AG10803 (cell line): ENCODE measurements around the gene PLPP7.

Source experiments
- DNase-seq: peaks from one replicate; pipeline ENCODE4 v3.0.0; 2010; ENCODE audit warnings: low read depth
- H3K4me3 ChIP-seq: 2 replicates; pipeline ENCODE4 v1.5.1; 2011; ENCODE audit warnings: mild to moderate bottlenecking, low read length, control low read depth
- TF ChIP-seq, protein P1 (sequence below): conservative IDR thresholded peaks from 2 replicates; pipeline ENCODE4 v1.5.1; 2011; ENCODE audit warnings: mild to moderate bottlenecking, low read length, control low read depth, inconsistent platforms

PLPP7 gene

DNA sequence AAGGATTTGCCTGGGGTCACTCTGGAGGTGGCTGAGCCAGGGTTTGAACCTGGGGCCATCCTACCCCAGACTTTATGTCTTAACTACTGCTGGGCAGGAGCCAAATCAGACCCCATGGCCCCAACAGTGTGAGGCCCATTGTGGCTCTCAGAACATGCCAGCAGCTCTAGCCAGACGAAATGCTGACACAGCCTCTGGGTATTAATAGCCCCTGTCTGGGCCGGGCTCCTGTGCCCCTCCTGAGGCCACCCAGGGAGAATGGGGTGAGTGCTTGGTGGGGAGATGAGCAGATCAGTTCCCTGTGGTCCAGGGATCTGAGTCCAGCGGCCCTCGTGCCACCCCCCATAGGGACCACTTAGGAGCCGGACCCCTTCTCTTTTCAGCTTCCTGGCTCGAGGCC lies 2.2 kb upstream of the PLPP7 start:
- TF ChIP-seq, protein P1, sequence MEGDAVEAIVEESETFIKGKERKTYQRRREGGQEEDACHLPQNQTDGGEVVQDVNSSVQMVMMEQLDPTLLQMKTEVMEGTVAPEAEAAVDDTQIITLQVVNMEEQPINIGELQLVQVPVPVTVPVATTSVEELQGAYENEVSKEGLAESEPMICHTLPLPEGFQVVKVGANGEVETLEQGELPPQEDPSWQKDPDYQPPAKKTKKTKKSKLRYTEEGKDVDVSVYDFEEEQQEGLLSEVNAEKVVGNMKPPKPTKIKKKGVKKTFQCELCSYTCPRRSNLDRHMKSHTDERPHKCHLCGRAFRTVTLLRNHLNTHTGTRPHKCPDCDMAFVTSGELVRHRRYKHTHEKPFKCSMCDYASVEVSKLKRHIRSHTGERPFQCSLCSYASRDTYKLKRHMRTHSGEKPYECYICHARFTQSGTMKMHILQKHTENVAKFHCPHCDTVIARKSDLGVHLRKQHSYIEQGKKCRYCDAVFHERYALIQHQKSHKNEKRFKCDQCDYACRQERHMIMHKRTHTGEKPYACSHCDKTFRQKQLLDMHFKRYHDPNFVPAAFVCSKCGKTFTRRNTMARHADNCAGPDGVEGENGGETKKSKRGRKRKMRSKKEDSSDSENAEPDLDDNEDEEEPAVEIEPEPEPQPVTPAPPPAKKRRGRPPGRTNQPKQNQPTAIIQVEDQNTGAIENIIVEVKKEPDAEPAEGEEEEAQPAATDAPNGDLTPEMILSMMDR, result no peak
- H3K4me3 ChIP-seq, result no peak overlapping the region
- no peak for DNase-seq

DNA sequence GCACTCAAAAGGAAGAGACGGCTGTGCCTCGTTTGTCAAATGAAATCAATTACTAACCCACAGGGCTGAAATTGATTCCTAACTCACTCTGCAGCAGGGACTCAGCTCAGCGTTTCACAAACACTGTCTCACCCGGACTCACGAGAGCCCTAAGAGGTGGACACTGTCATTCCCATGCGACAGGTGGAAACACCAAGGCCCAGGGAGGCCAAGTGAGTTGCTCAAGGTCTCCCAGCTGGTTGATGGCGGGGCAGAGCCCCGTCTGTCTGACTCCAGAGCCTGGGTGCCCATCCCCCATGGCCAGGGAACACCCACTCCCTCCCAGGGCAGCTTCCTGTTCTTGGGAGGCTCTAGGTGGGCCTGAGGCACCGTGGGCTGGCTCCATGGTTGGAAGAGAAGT lies 1.3 kb upstream of the PLPP7 start:
- H3K4me3 ChIP-seq, result no peak overlapping the region
- DNase-seq, result no peak
- TF ChIP-seq, protein P1, result no peak

DNA sequence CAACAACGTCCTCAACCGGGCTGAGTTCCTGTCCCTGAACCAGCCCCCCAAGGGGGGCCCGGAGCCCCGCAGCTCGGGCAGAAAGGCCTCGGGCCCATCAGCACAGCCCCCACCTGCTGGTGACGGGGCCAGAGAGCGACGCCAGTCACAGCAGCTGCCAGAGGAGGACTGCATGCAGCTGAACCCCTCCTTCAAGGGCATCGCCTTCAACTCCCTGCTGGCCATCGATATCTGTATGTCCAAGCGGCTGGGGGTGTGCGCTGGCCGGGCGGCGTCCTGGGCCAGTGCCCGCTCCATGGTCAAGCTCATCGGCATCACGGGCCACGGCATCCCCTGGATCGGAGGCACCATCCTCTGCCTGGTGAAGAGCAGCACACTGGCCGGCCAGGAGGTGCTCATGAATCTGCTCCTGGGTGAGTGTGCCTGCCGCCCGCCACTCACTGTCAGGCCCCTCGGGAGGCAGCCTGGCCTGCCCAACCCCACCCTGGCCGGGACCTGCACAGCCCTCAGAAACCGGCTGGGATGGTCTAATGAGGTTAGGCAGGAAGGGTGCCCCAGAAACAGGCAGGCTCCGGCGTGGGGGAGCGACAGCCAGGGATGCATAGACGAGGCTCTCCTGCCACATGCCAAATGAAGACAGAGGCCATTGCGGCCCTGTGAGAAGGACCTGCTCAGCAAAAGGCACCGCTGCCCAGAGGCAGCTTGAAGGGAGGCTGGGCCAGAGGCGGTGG lies 678 bp downstream of the PLPP7 start:
- DNase-seq, result peak; percentile 17
- TF ChIP-seq, protein P1, result no peak
- peak overlapping the region; percentile 67 for H3K4me3 ChIP-seq

DNA sequence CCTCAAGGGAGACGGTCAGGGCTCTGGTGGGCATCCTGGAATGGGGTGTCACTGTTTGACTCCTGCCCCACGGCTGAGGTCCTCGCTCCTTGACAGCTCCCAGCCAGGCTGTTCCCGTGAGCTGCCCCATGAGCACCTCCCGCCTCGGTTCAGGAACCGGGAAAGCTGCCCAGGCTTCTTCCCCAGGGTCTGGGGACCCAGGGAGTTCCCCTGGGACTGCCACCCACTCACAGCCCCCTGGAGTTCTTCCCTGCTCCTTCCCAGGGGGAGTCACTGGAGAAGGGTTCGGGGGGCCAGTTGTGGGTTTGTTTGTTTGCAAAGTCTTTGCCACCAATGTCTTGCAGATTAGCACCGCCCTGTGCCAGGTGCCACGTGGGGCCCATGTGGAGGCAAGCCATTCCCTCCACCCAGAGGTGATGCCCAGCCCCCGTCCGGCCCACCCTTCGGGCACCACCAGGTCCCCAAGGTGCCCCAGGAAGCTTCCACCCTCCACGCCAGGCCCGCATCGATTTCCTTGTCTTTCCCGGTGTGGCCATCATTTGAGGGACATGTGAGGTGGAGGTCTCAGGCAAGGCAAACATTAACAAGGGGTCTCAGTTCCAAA lies 1.3 kb downstream of the PLPP7 start:
- DNase-seq, result no peak
- TF ChIP-seq, protein P1, result no peak
- H3K4me3 ChIP-seq, result peak overlapping the region; percentile 67

DNA sequence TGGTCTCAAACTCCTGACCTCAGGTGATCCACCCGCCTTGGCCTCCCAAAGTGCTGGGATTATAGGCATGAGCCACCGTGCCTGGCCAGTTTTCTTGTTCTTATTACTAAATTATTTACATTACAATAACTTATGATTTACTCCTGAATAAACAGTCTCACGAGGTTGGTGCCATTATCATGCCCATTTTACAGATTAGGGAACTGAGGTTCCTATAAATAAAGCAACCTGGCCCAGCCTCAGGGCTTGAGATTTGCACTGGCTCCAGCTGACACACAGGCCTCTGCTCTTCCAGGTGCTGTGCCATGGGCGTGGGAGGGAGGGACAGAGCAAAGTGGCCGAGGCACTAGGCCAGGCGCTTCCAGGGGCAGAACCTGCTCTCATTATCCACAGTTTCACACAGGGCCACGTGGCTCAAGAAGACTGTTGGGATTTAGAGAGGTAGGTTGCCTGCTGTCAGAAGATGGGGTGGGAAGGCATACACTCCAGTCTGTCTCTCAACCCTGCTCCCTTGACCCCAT lies 2.3 kb downstream of the PLPP7 start:
- no peak overlapping the region for H3K4me3 ChIP-seq
- TF ChIP-seq, protein P1, result no peak
- DNase-seq, result no peak

DNA sequence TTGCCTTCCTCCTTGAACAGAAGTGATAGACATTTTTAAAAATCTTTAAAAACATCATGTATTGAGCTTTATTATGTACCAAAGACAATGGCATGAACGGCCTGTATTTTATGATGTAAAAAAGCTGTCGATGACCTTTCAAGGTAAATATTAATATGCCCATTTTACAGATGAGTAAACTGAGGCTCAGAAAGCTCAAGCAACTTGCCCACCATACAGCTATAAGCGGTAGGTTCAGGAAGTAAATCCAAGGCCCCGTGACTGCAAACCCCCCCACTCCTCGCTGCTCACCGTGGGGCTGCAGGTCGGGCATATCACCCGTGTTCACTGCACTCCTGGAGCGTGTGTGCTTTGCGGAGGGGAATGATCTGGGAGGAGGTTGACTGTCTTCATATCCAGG lies 3.4 kb downstream of the PLPP7 start:
- no peak for DNase-seq
- H3K4me3 ChIP-seq, result no peak overlapping the region
- TF ChIP-seq, protein P1, result no peak

DNA sequence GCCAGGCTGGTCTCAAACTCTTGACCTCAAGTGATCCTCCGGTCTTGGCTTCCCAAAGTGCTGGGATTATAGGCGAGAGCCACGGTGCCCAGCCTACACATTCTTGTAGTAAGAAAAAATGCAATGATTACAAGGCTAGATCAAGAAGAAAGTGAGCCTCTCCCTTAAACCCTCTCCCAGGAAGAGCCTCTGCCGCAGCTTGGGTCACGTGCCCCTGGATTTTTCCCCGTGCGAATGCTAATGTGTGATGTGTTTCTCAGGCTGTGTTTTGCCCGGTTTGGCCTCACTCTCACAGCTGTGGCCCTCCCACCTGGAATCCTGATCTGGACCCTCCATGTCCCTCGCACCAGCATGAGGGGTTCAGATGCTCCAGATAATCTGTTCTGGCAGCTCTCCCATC lies 6.9 kb downstream of the PLPP7 start:
- H3K4me3 ChIP-seq, result no peak overlapping the region
- no peak for DNase-seq
- TF ChIP-seq, protein P1, result no peak
